AG09319 (cell line): Measurements from ENCODE around the gene PRSS12.

Experiments
- DNase-seq: peaks from one replicate; pipeline ENCODE4 v3.0.0-alpha.2; 2010; ENCODE audit warnings: low read depth; ENCODE audit errors: extremely low read depth
- TF ChIP-seq, protein P1 (sequence below): IDR thresholded peaks from 2 replicates; pipeline ENCODE4 v1.5.1; 2011; ENCODE audit warnings: low read depth, mild to moderate bottlenecking, inconsistent platforms, low read length, moderate library complexity

Gene PRSS12

DNA sequence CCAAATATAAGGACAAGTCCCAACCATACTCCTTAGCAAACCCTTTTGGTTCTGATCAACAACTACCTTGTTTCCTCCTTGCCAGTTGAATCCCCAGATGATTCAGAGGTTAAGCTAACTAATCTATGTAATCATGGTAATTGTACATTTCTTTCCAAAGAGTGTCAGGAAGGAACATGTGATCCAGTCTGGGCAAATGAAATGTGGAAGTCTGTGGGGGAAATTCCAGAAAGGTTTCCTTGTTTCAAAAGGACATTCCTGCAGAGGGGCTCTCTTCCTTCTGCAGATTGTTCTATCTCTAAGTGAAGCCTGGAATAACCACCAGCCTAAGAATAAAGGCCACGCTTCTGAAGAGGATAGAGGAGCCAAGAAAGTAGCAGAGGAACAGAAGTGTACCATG is 7.0 kb downstream of the PRSS12 start:
- TF ChIP-seq, protein P1, sequence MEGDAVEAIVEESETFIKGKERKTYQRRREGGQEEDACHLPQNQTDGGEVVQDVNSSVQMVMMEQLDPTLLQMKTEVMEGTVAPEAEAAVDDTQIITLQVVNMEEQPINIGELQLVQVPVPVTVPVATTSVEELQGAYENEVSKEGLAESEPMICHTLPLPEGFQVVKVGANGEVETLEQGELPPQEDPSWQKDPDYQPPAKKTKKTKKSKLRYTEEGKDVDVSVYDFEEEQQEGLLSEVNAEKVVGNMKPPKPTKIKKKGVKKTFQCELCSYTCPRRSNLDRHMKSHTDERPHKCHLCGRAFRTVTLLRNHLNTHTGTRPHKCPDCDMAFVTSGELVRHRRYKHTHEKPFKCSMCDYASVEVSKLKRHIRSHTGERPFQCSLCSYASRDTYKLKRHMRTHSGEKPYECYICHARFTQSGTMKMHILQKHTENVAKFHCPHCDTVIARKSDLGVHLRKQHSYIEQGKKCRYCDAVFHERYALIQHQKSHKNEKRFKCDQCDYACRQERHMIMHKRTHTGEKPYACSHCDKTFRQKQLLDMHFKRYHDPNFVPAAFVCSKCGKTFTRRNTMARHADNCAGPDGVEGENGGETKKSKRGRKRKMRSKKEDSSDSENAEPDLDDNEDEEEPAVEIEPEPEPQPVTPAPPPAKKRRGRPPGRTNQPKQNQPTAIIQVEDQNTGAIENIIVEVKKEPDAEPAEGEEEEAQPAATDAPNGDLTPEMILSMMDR = no peak
- DNase-seq = no peak

DNA sequence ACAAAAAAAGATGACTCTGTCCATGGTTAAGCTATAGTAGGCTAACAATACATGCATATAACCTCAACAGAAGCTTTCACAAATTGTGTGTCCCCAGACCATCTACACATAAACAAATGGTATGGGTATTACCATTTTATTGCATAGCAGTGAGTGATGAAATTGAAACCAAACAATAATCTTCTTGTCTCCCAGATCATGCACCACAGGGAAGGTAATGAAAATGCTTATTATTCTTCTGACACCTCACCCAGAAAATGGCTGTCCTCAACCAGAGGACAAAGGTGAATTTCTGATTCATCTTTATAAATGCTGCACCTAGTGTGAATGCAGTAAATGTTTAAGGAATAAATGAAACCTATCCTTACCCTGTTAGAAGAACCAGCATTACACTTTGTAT is 8.0 kb downstream of the PRSS12 start:
- DNase-seq = no peak
- TF ChIP-seq, protein P1 = no peak

DNA sequence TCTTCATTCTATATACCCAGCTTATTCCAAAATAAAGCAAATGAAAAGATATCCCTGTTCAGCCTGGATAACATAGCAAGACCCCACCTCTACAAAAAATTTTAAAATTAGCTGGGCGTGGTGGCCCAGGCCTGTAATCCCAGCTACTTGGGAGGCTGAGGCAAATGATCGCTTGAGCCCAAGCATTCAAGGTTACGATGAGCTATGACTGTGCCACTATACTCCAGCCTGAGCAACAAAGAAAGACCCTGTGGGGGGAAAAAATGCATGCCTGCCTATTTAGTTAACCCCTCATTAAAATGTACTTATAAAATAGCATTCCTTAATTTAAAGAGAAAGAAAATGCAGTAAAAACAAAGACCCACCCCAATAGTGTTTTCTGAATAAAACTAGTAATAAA is 9.3 kb downstream of the PRSS12 start:
- TF ChIP-seq, protein P1 = no peak
- no peak for DNase-seq

DNA sequence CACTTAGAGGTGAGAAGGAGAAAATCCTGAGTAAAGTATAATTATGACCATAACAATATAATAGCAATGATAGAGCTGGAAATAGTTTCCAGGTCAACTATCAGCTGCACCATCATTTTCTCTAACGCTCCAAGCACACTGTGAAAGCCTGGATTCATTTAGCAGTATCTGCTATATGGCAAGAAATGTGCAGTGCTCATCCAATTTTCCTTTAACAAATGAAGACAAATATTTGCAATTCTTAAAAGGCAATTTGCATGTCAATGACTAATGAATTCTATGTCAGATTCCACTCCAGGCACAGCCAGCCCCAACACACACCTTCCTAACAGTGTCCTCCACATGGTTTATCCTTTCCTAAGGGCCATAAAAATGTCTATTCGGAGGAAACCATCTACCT is 12.7 kb downstream of the PRSS12 start:
- TF ChIP-seq, protein P1 = no peak
- no peak for DNase-seq

DNA sequence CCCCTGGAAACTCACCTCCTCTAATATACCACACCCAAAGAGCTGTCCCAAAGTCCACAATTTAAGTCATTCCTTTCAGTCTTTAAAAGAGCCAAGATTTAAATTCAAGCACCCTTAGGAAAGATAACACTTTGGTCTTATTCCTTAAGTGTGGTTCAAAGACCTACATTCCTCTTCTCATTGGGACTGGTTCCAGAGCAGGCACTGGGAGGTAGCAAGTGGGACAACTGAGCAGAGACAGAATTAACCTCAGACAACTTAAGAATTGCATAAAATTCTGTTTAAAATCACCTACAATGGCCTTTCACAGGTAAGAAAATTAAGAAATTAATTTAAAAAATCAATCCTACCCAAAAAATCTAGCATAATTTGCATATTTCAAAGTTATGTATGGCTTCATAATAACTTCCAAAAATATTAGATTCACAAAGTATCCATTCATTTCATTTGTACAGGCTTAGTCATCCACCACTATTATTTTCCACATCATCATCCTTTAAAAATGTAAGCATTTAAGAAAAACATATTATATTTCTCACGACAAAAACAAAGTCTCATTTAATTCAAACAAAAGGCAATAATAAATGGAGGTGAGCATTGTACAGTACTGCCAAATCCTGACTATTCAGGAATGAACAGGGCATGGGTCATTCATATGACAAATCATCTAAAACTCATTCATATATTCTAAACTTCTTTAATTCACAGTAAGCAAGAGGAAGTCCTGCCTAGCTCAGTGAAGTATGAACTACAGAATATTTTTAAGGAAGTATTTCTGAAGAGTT is 13.6 kb downstream of the PRSS12 start:
- DNase-seq = no peak
- TF ChIP-seq, protein P1 = no peak

DNA sequence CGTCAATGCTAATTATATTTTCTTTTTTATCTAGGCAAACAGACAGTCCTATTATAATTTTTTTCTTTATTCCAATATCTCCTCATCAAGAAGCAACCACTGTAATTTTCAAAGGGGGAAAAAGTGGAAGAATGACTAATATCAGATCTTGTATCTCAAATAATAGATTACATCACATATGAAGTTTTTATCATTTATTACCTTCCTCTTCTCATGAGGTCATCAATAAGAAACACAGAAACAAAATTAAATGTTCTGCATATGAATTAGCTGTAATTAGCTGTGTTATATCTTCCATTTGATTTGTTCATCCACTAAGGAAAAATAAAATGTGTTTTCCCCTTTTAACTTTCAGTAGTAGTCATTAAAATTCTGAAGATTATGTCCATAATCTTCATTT is 14.3 kb downstream of the PRSS12 start:
- TF ChIP-seq, protein P1 = no peak
- DNase-seq = no peak

DNA sequence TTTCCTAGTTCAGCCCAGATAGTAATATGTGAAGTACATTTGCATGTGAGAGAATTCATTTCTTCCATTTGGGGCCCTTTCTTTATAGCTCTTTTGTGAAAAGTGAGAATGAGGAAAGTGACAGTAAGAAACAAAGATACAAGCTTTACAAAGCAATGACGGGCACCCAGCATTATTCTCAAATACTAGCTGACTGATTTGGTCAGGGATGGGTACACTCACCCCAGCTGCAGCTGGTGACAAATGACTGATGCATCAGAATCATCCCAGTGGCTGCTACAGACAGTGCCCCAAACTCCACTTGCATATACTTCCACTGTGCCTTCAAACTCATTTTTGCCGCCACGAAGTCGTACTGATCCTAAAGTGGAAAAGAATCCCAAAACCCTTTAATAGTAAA is 14.8 kb downstream of the PRSS12 start:
- TF ChIP-seq, protein P1 = no peak
- DNase-seq = no peak
